WTC11 (cell line): ENCODE measurements around the gene CELA3A.

Experiments
- ATF3 ChIP-seq: sonication (generic); formaldehyde crosslinking; conservative IDR thresholded peaks from 2 replicates; pipeline ENCODE4 v1.8.1; 2022; ENCODE audit warnings: mild to moderate bottlenecking, missing genetic modification reagents
- CTCF ChIP-seq: fragments of 200-600 bp; IDR thresholded peaks from 2 replicates; pipeline ENCODE4 v1.8.0; 2022; ENCODE audit warnings: antibody characterized with exemption
- E2F4 ChIP-seq: sonication (generic); formaldehyde crosslinking; IDR thresholded peaks from 2 replicates; pipeline ENCODE4 v1.8.1; 2022; ENCODE audit warnings: low read depth, mild to moderate bottlenecking, moderate library complexity, missing genetic modification reagents, borderline replicate concordance
- ELF4 ChIP-seq: sonication (generic); formaldehyde crosslinking; IDR thresholded peaks from 2 replicates; pipeline ENCODE4 v1.8.1; 2022; ENCODE audit warnings: low read depth, mild to moderate bottlenecking, moderate library complexity, missing genetic modification reagents
- FOXJ3 ChIP-seq: sonication (generic); formaldehyde crosslinking; IDR thresholded peaks from 2 replicates; pipeline ENCODE4 v1.9.0; 2021; ENCODE audit warnings: missing genetic modification reagents, mild to moderate bottlenecking, borderline replicate concordance
- MYBL2 ChIP-seq: sonication (generic); formaldehyde crosslinking; IDR thresholded peaks from 2 replicates; pipeline ENCODE4 v1.8.1; 2023; ENCODE audit warnings: mild to moderate bottlenecking, moderate library complexity, missing genetic modification reagents
- NFE2L1 ChIP-seq: sonication (generic); formaldehyde crosslinking; IDR thresholded peaks from 2 replicates; pipeline ENCODE4 v1.8.1; 2023; ENCODE audit warnings: missing genetic modification reagents
- SMAD3 ChIP-seq: sonication (generic); formaldehyde crosslinking; IDR thresholded peaks from 2 replicates; pipeline ENCODE4 v1.8.0; 2022; ENCODE audit warnings: missing genetic modification reagents, mild to moderate bottlenecking, borderline replicate concordance
- SP1 ChIP-seq: sonication (generic); formaldehyde crosslinking; conservative IDR thresholded peaks from 2 replicates; pipeline ENCODE4 v1.8.1; 2022; ENCODE audit warnings: missing genetic modification reagents
- TEAD1 ChIP-seq: sonication (generic); formaldehyde crosslinking; IDR thresholded peaks from 2 replicates; pipeline ENCODE4 v1.8.0; 2022; ENCODE audit warnings: mild to moderate bottlenecking, missing genetic modification reagents
- USF2 ChIP-seq: sonication (generic); formaldehyde crosslinking; IDR thresholded peaks from 2 replicates; pipeline ENCODE4 v1.8.1; 2023; ENCODE audit warnings: mild to moderate bottlenecking, missing genetic modification reagents, moderate library complexity
- ZNF263 ChIP-seq: sonication (generic); formaldehyde crosslinking; IDR thresholded peaks from 2 replicates; pipeline ENCODE4 v1.8.1; 2022; ENCODE audit warnings: low read depth, mild to moderate bottlenecking, moderate library complexity, missing genetic modification reagents
- ZNF416 ChIP-seq: fragments of 250-450 bp; sonication (Bioruptor Pico); IDR thresholded peaks from 2 replicates; pipeline ENCODE4 v1.9.0; 2021; ENCODE audit warnings: mild to moderate bottlenecking, inconsistent platforms
- ZNF671 ChIP-seq: fragments of 250-450 bp; sonication (Bioruptor Pico); IDR thresholded peaks from 2 replicates; pipeline ENCODE4 v1.8.0; 2021; ENCODE audit warnings: mild to moderate bottlenecking

- TF ChIP-seq SP1 (CRISPR knock-in tag) (no peak), CTCF (no peak), ATF3 (CRISPR knock-in tag) (no peak), ZNF263 (CRISPR knock-in tag) (no peak), MYBL2 (CRISPR knock-in tag) (no peak), E2F4 (CRISPR knock-in tag) (no peak), TEAD1 (CRISPR knock-in tag) (no peak), SMAD3 (CRISPR knock-in tag) (no peak), USF2 (CRISPR knock-in tag) (no peak), ZNF416 (CRISPR knock-in tag) (no peak), ZNF671 (no peak), ELF4 (CRISPR knock-in tag) (0 out of 2 replicates have a peak, but pooled peaks have one; percentile 52), NFE2L1 (CRISPR knock-in tag) (no peak), FOXJ3 (CRISPR knock-in tag) (no peak)
Measured at GRCh38 chr1:22024485-22025367, 23.3 kb downstream of the CELA3A start.
